ENCODE results near the gene GLYATL2.

Gene GLYATL2

DNA sequence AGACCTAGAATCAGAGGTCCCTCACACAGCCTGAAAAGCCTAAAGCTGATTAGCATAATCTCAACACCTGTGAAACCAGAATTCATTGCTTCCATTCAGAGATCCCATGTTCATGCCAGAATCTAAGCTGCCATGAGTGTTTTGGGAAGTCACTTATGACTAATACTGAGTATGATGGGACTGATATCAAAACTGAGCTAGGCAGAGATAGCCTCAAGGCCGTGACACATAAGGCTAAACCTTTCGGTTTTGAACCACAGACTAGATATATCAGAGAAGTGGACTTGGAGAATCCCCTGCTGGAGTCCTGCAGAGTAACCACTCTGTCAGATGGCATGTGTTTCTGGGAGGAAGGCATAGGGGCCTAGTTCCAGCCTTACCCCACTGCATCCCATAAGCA, 23.1 kb upstream of the GLYATL2 start:
- TF ChIP-seq, protein P1, sequence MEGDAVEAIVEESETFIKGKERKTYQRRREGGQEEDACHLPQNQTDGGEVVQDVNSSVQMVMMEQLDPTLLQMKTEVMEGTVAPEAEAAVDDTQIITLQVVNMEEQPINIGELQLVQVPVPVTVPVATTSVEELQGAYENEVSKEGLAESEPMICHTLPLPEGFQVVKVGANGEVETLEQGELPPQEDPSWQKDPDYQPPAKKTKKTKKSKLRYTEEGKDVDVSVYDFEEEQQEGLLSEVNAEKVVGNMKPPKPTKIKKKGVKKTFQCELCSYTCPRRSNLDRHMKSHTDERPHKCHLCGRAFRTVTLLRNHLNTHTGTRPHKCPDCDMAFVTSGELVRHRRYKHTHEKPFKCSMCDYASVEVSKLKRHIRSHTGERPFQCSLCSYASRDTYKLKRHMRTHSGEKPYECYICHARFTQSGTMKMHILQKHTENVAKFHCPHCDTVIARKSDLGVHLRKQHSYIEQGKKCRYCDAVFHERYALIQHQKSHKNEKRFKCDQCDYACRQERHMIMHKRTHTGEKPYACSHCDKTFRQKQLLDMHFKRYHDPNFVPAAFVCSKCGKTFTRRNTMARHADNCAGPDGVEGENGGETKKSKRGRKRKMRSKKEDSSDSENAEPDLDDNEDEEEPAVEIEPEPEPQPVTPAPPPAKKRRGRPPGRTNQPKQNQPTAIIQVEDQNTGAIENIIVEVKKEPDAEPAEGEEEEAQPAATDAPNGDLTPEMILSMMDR (IDR thresholded peaks at IDR 0.05; ENCODE audit: extremely low read depth, insufficient read depth, missing control alignments), result no peak
- DNase-seq (ENCODE audit: low spot score), result no peak
- in situ Hi-C loops (cut with MboI; ENCODE audit: low pct_unique_long_range_greater_than_20kb, low sequenced_read_pairs, unreplicated experiment), result no loop called here

DNA sequence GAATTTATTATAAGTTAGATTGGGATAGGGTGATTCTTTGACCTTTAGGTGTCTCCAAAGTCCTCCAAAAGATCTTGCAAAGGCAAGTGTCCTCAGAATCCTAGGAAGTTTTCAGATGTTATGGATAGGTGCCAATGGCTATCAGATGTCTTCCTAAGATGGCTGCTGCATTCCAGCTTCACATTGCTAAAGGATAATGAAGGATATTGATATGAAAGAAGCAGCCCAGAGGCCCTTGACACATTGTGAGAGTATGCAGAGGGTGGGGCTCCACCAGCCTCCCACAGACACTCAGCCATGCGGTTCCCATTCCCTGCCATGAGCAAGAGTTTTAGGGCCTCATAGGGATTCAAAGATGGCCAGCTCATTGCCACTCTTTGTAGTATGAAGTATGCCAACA, 22.3 kb upstream of the GLYATL2 start:
- no peak for DNase-seq (ENCODE audit: low spot score)
- in situ Hi-C loops (cut with MboI; ENCODE audit: low pct_unique_long_range_greater_than_20kb, low sequenced_read_pairs, unreplicated experiment), result no loop called here
- TF ChIP-seq, protein P1 (IDR thresholded peaks at IDR 0.05; ENCODE audit: extremely low read depth, insufficient read depth, missing control alignments), result no peak

DNA sequence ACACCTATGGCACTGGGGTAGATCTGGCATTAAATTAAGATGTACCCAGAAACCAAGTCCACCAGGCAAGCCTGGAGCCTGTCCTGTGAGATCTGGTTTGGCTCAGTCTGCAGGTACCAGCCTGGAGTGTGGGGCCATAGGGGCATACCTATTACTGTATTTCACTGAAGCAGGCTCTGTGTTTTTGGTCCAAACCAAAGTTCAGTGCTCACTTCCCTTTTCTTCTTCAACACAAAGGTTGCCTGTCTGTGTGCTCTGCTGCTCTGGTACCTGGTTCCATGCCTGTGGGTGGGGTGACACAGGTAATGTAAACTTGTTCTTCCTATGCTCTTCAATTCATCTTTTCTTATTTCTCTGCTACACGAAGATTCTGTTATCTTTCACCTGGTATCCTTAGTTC, 19.8 kb upstream of the GLYATL2 start:
- DNase-seq (ENCODE audit: low spot score), result no peak
- TF ChIP-seq, protein P1 (IDR thresholded peaks at IDR 0.05; ENCODE audit: extremely low read depth, insufficient read depth, missing control alignments), result no peak
- in situ Hi-C loops (cut with MboI; ENCODE audit: low pct_unique_long_range_greater_than_20kb, low sequenced_read_pairs, unreplicated experiment), result no loop called here

DNA sequence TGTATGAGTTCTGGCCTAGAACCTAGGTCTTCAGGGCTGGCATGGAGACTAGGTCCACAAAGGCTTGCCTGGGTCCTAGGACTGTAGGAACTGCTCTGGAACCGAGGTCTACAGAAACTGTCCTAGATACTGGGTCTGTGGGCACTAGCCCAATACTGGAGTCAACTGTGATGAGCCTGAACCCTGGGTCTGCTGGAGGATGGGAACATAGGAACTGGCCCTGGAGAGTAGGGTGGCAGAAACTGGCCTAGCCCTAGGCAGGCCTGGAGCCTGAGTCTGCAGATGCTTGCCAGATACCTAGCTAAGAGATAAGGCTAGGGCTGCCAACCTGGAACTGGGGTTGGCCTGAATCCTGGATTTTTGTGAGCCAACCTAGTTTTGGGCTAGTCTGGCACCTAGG, 19.2 kb upstream of the GLYATL2 start:
- in situ Hi-C loops (cut with MboI; ENCODE audit: low pct_unique_long_range_greater_than_20kb, low sequenced_read_pairs, unreplicated experiment), result no loop called here
- TF ChIP-seq, protein P1 (IDR thresholded peaks at IDR 0.05; ENCODE audit: extremely low read depth, insufficient read depth, missing control alignments), result no peak
- no peak for DNase-seq (ENCODE audit: low spot score)

DNA sequence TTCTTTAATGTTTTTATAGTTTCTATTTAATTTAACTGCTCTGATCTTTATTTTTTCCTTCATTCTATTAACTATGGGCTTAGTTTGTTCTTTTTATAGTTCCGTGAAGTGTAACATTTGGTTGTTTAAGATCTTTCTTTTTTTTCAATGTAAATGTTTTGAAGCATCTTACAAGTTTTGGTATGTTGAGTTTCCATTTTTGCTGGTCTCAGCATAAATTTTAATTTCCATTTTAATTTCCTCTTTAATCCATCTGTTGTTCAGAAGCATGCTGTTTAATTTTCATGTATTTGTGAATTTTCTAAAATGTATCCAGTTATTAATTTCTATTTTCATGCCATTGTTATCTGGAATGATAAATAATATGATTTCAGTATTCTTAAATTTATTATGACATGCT, 17.0 kb upstream of the GLYATL2 start:
- DNase-seq (ENCODE audit: low spot score), result no peak
- TF ChIP-seq, protein P1 (IDR thresholded peaks at IDR 0.05; ENCODE audit: extremely low read depth, insufficient read depth, missing control alignments), result no peak
- in situ Hi-C loops (cut with MboI; ENCODE audit: low pct_unique_long_range_greater_than_20kb, low sequenced_read_pairs, unreplicated experiment), result no loop called here

DNA sequence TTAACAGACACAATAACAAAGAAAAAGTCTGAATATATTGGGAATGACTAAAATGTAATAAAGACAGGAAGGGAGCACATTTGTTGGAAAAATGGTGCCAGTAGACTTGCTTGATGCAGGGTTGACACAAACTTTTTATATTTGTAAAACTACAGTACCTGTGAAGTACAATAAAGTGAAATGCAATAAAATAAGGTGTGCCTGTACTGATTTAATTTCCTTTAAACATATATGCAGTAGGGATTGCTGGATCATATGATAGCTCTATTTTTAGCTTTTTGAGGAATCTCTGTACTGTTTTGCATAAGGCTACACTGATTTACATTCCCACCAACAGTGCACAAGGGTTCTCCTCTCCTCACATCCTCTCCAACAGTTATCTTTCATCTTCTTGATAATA, 12.3 kb upstream of the GLYATL2 start:
- DNase-seq (ENCODE audit: low spot score), result no peak
- in situ Hi-C loops (cut with MboI; ENCODE audit: low pct_unique_long_range_greater_than_20kb, low sequenced_read_pairs, unreplicated experiment), result no loop called here
- TF ChIP-seq, protein P1 (IDR thresholded peaks at IDR 0.05; ENCODE audit: extremely low read depth, insufficient read depth, missing control alignments), result no peak

DNA sequence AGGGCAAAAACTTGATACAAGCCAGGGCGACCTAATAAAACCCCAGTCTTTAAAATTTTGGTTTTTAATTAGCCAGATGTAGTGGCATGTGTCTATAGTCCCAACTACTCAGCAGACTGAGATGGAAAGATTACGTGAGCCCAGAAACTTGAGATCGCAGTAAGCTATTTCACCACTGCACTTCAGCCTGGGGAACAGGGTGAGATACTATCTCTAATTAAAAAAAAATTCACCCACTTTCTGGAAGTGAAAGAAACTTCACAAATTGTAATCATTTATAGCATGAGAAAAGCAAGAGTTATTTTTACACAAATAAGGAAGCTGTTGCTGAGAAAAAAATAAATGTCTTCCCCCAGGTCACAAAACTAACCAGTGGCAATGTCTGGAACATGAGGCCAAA, 882 bp upstream of the GLYATL2 start:
- in situ Hi-C loops (cut with MboI; ENCODE audit: low pct_unique_long_range_greater_than_20kb, low sequenced_read_pairs, unreplicated experiment), result no loop called here
- TF ChIP-seq, protein P1 (IDR thresholded peaks at IDR 0.05; ENCODE audit: extremely low read depth, insufficient read depth, missing control alignments), result no peak
- DNase-seq (ENCODE audit: low spot score), result no peak

All from GM13977 (cell line).